Liver (tissue), 9 donors: Measurements from ENCODE around the gene CHAT. TPM values are rescaled to one million over a fixed set of nuclear protein-coding genes. Genes with fewer than 3 reads are reported as not detected.

ENCODE experiments used
- DNase-seq: peaks from one replicate; pipeline ENCODE4 v3.0.0-alpha.2; 2017; ENCODE audit warnings: low spot score
- H3K27ac ChIP-seq, 2 donors: one replicate each; pipeline ENCODE4 v1.7.0; 2013; ENCODE audit warnings: inconsistent platforms in 2 of 2, low read length in 2 of 2, control low read depth in 1 of 2, low read depth in 1 of 2, mild to moderate bottlenecking in 1 of 2
- H3K27me3 ChIP-seq, 4 donors: one replicate each; pipeline versions ENCODE4 v1.6.1 to v1.7.0; 2013; ENCODE audit warnings: low read length in 3 of 4, inconsistent platforms in 1 of 4, mild to moderate bottlenecking in 1 of 4, moderate library complexity in 1 of 4; ENCODE audit not compliant: control insufficient read depth in 4 of 4, insufficient read depth in 4 of 4
- H3K36me3 ChIP-seq, 4 donors: one replicate each; pipeline versions ENCODE4 v1.6.1 to v1.7.0; 2013; ENCODE audit warnings: low read length in 3 of 4, mild to moderate bottlenecking in 3 of 4, low read depth in 1 of 4, moderate library complexity in 1 of 4; ENCODE audit not compliant: control insufficient read depth in 4 of 4, insufficient read depth in 3 of 4
- H3K4me1 ChIP-seq, 4 donors: one replicate each; pipeline versions ENCODE4 v1.6.1 to v1.7.0; 2013; ENCODE audit warnings: low read length in 3 of 4, mild to moderate bottlenecking in 3 of 4, moderate library complexity in 1 of 4; ENCODE audit not compliant: control insufficient read depth in 4 of 4, insufficient read depth in 4 of 4
- H3K4me3 ChIP-seq, 3 donors: one replicate each; pipeline versions ENCODE4 v1.6.1 to v1.7.0; 2013; ENCODE audit warnings: low read length in 3 of 3, control low read depth in 1 of 3, low read depth in 1 of 3, mild to moderate bottlenecking in 1 of 3
- H3K9ac ChIP-seq, 2 donors: one replicate each; pipeline ENCODE4 v1.7.0; 2013; ENCODE audit warnings: low read length in 2 of 2, mild to moderate bottlenecking in 2 of 2, moderate library complexity in 2 of 2, control low read depth in 1 of 2, low read depth in 1 of 2
- H3K9me3 ChIP-seq, 4 donors: one replicate each; pipeline versions ENCODE4 v1.6.1 to v1.7.0; 2013; ENCODE audit warnings: low read length in 3 of 4; ENCODE audit not compliant: control insufficient read depth in 4 of 4
- EGR1 ChIP-seq, 2 donors: IDR thresholded peaks; 2 replicates each; pipeline ENCODE4 v1.6.1; 2016 to 2018; ENCODE audit warnings: antibody characterized with exemption in 2 of 2, low read depth in 2 of 2
- FOXA1 ChIP-seq: IDR thresholded peaks from 2 replicates; pipeline ENCODE4 v1.6.1; 2016; ENCODE audit warnings: antibody characterized with exemption
- FOXA2 ChIP-seq: IDR thresholded peaks from 2 replicates; pipeline ENCODE4 v1.6.1; 2016; ENCODE audit warnings: antibody characterized with exemption
- GABPA ChIP-seq, 2 donors: IDR thresholded peaks in 1 of 2; conservative IDR thresholded peaks in 1 of 2; 2 replicates each; pipeline ENCODE4 v1.6.1; 2016; ENCODE audit warnings: antibody characterized with exemption in 2 of 2, mild to moderate bottlenecking in 1 of 2, moderate library complexity in 1 of 2
- HNF4A ChIP-seq, 2 donors: conservative IDR thresholded peaks; 2 replicates each; pipeline ENCODE4 v1.6.1; 2016; ENCODE audit warnings: antibody characterized with exemption in 2 of 2, mild to moderate bottlenecking in 2 of 2
- HNF4G ChIP-seq: IDR thresholded peaks from 2 replicates; pipeline ENCODE4 v1.6.1; 2016; ENCODE audit warnings: antibody characterized with exemption
- JUND ChIP-seq, 2 donors: IDR thresholded peaks; 2 replicates each; pipeline ENCODE4 v1.6.1; 2016; ENCODE audit warnings: antibody characterized with exemption in 2 of 2
- NR2F2 ChIP-seq: IDR thresholded peaks from 2 replicates; pipeline ENCODE4 v1.6.1; 2016; ENCODE audit warnings: antibody characterized with exemption
- RAD21 ChIP-seq, 2 donors: IDR thresholded peaks; 2 replicates each; pipeline ENCODE4 v1.6.1; 2016; ENCODE audit warnings: antibody characterized with exemption in 2 of 2, mild to moderate bottlenecking in 2 of 2
- REST ChIP-seq: IDR thresholded peaks from 2 replicates; pipeline ENCODE4 v1.6.1; 2016; ENCODE audit warnings: antibody characterized with exemption, mild to moderate bottlenecking
- RXRA ChIP-seq, 2 donors: IDR thresholded peaks; 2 replicates each; pipeline ENCODE4 v1.6.1; 2017 to 2018; ENCODE audit warnings: antibody characterized with exemption in 2 of 2, mild to moderate bottlenecking in 1 of 2
- SP1 ChIP-seq: IDR thresholded peaks from 2 replicates; pipeline ENCODE4 v1.6.1; 2018; ENCODE audit warnings: antibody characterized with exemption, mild to moderate bottlenecking
- TAF1 ChIP-seq: conservative IDR thresholded peaks from 2 replicates; pipeline ENCODE4 v1.6.1; 2016; ENCODE audit warnings: antibody characterized with exemption, mild to moderate bottlenecking
- ZBTB33 ChIP-seq: IDR thresholded peaks from 2 replicates; pipeline ENCODE4 v1.6.1; 2016; ENCODE audit warnings: antibody characterized with exemption
- WGBS: extraction: QIAGEN DNeasy Blood & Tissue Kit; methylation state at CpG from one replicate; pipeline ENCODE4 v1.1.7; 2013; 5-methylcytosine and 5-hydroxymethylcytosine counted together
- polyA plus RNA-seq, 2 donors: library from polyadenylated mRNA; stranded (reverse) in 1 of 2; unstranded in 1 of 2; fragments of 200-250 nt in 1 of 2; fragments of >200 nt in 1 of 2; fragmentation: Nextera tagmentation in 1 of 2; extraction: Ambion mirVana in 1 of 2; gene quantifications; one replicate each; pipeline versions ENCODE4 v1.2.1 to v1.2.3, GENCODE V29; 2013 to 2015
- total RNA-seq, 2 donors: library from RNA; depleted of rRNA; stranded (reverse); fragments of >200 nt; gene quantifications; one replicate each; pipeline ENCODE4 v1.2.3, GENCODE V29; 2014
- TF ChIP-seq, protein P1 (sequence below): IDR thresholded peaks from 2 replicates; pipeline ENCODE4 v1.6.1; 2016; ENCODE audit warnings: antibody characterized with exemption
- donor health status: healthy.
- donor health status: healthy.
- donor health status: healthy.
- donor health status: healthy.
- donor health status: healthy.

CHAT gene
- total and polyA plus RNA-seq, 4 donors, result not detected

GRCh38 chr10:49709934-49710333, 96.1 kb downstream of the CHAT start:
- WGBS, result 72% methylated on average over 5 of the region's 5 CpGs
- H3K27me3 ChIP-seq, result no peaks in the 10 kb centered on the region
- H3K4me3 ChIP-seq, result no peak overlapping the region
- TF ChIP-seq JUND (IDR thresholded peaks at IDR 0.05) (no peak), EGR1 (IDR thresholded peaks at IDR 0.05; ENCODE audit: low read depth in 2 of 2) (no peak), SP1 (no peak)
- no peaks in the 10 kb centered on the region for H3K36me3 ChIP-seq
- DNase-seq, result no peak
- H3K4me1 ChIP-seq, result no peaks in the 10 kb centered on the region
- peaks cover 0 to 1% (median 0%) of the 10 kb centered on the region in 4 donors for H3K9me3 ChIP-seq
- H3K27ac ChIP-seq, result no peak overlapping the region
- H3K9ac ChIP-seq, result no peak overlapping the region

- no peak for DNase-seq
- no peaks in the 10 kb centered on the region for H3K36me3 ChIP-seq
- no peak for TF ChIP-seq TAF1
- H3K9ac ChIP-seq, result no peak overlapping the region
- H3K27me3 ChIP-seq, result no peaks in the 10 kb centered on the region
- no peak overlapping the region for H3K27ac ChIP-seq
- H3K4me1 ChIP-seq, result no peaks in the 10 kb centered on the region
- WGBS, result 83% methylated on average over 6 of the region's 6 CpGs
- no peaks in the 10 kb centered on the region for H3K9me3 ChIP-seq
- H3K4me3 ChIP-seq, result no peak overlapping the region
Measured at GRCh38 chr10:49710966-49711365, 97.1 kb downstream of the CHAT start.

- no peaks in the 10 kb centered on the region for H3K27me3 ChIP-seq
- H3K9me3 ChIP-seq, result no peaks in the 10 kb centered on the region
- no peak for TF ChIP-seq SP1
- no peak for TF ChIP-seq HNF4A (conservative IDR thresholded peaks at IDR 0.05)
- TF ChIP-seq GABPA (IDR thresholded peaks at IDR 0.05 in 1 of 2, conservative IDR thresholded peaks at IDR 0.05 in 1 of 2), result no peak
- no peak for TF ChIP-seq FOXA2
- TF ChIP-seq, protein P1, sequence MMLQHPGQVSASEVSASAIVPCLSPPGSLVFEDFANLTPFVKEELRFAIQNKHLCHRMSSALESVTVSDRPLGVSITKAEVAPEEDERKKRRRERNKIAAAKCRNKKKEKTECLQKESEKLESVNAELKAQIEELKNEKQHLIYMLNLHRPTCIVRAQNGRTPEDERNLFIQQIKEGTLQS, result no peak
- TF ChIP-seq HNF4G, result no peak
- TF ChIP-seq JUND (IDR thresholded peaks at IDR 0.05), result no peak
- TF ChIP-seq RAD21 (IDR thresholded peaks at IDR 0.05), result no peak
- TF ChIP-seq REST, result no peak
- no peak for TF ChIP-seq NR2F2
- TF ChIP-seq FOXA1, result no peak
- TF ChIP-seq EGR1 (IDR thresholded peaks at IDR 0.05; ENCODE audit: low read depth in 2 of 2), result no peak
- TF ChIP-seq RXRA (IDR thresholded peaks at IDR 0.05), result no peak
- no peak for TF ChIP-seq ZBTB33
- no peak overlapping the region for H3K9ac ChIP-seq
- no peak overlapping the region for H3K4me3 ChIP-seq
- H3K4me1 ChIP-seq, result no peaks in the 10 kb centered on the region
- no peak for DNase-seq
- 66% methylated on average over 8 of the region's 8 CpGs for WGBS
- H3K27ac ChIP-seq, result no peak overlapping the region
- H3K36me3 ChIP-seq, result no peaks in the 10 kb centered on the region
Measured at GRCh38 chr10:49711481-49711880, 97.6 kb downstream of the CHAT start.
